CD8-positive, alpha-beta memory T cell (primary cell): Measurements from ENCODE around the gene CHRM4. TPM values are rescaled to one million over a fixed set of nuclear protein-coding genes. Genes with fewer than 3 reads are reported as not detected.

Source experiments
- CTCF ChIA-PET: fragments of 350-600 bp; sonication (Branson Sonifier 250); formaldehyde crosslinking; loops from one replicate; lab custom pipeline; 2021; ENCODE audit warnings: antibody characterized with exemption; lab: Charles Lee
- POLR2A ChIA-PET: fragments of 350-600 bp; sonication (Branson Sonifier 250); formaldehyde crosslinking; loops from one replicate; lab custom pipeline; 2021; ENCODE audit warnings: antibody characterized with exemption; lab: Charles Lee
- DNase-seq, 5 donors: peaks; one replicate each; pipeline versions ENCODE4 v3.0.0 to v3.0.0-alpha.2; 2020 to 2022; ENCODE audit warnings: mixed read lengths in 1 of 5
- H3K27ac ChIP-seq: one replicate; pipeline ENCODE4 v1.7.0; 2013; ENCODE audit warnings: low read depth, mild to moderate bottlenecking, low read length, moderate library complexity
- H3K27me3 ChIP-seq: 2 replicates; pipeline ENCODE4 v1.7.0; 2013; ENCODE audit warnings: low read length, mild to moderate bottlenecking; ENCODE audit not compliant: insufficient read depth, poor library complexity, severe bottlenecking
- H3K36me3 ChIP-seq: 2 replicates; pipeline ENCODE4 v1.7.0; 2013; ENCODE audit warnings: mild to moderate bottlenecking, low read length, moderate library complexity; ENCODE audit not compliant: insufficient read depth
- H3K4me1 ChIP-seq: 2 replicates; pipeline ENCODE4 v1.7.0; 2013; ENCODE audit warnings: mild to moderate bottlenecking, low read length, moderate library complexity; ENCODE audit not compliant: insufficient read depth
- H3K4me3 ChIP-seq: 2 replicates; pipeline ENCODE4 v1.7.0; 2013; ENCODE audit warnings: mild to moderate bottlenecking, low read length
- H3K9me3 ChIP-seq: 2 replicates; pipeline ENCODE4 v1.7.0; 2013; ENCODE audit warnings: mild to moderate bottlenecking, low read length
- H3K27ac Mint-ChIP-seq, 8 donors: one replicate each; pipeline ENCODE4 v1.8.0; 2020 to 2021; ENCODE audit warnings: mixed read lengths in 8 of 8, mild to moderate bottlenecking in 6 of 8, inconsistent platforms in 3 of 8, moderate library complexity in 3 of 8
- H3K27me3 Mint-ChIP-seq, 2 donors: one replicate each; pipeline ENCODE4 v1.8.0; 2020 to 2021; ENCODE audit warnings: mixed read lengths in 2 of 2, mild to moderate bottlenecking in 1 of 2, moderate library complexity in 1 of 2
- H3K36me3 Mint-ChIP-seq, 3 donors: one replicate each; pipeline ENCODE4 v1.8.0; 2020 to 2021; ENCODE audit warnings: mixed read lengths in 3 of 3, inconsistent platforms in 1 of 3, mild to moderate bottlenecking in 1 of 3
- H3K4me1 Mint-ChIP-seq, 3 donors: one replicate each; pipeline ENCODE4 v1.8.0; 2020 to 2021; ENCODE audit warnings: mixed read lengths in 3 of 3, inconsistent platforms in 1 of 3, mild to moderate bottlenecking in 1 of 3
- H3K4me3 Mint-ChIP-seq, 7 donors: one replicate each; pipeline ENCODE4 v1.8.0; 2020 to 2021; ENCODE audit warnings: mixed read lengths in 7 of 7, mild to moderate bottlenecking in 6 of 7, moderate library complexity in 4 of 7, inconsistent platforms in 2 of 7
- H3K9me3 Mint-ChIP-seq, 5 donors: one replicate each; pipeline ENCODE4 v1.8.0; 2020 to 2022; ENCODE audit warnings: mixed read lengths in 5 of 5, mild to moderate bottlenecking in 3 of 5, moderate library complexity in 2 of 5, inconsistent platforms in 1 of 5
- polyA plus RNA-seq: library from polyadenylated mRNA; unstranded; fragments of 300-500 nt; fragmentation: Illumina TruSeq; gene quantifications from one replicate; pipeline ENCODE4 v1.2.3, GENCODE V29; 2021
- total RNA-seq, 2 experiments: library from RNA; stranded (reverse); gene quantifications; one replicate each; pipeline ENCODE4 v1.2.3, GENCODE V29; 2021

The CHRM4 gene
- total and polyA plus RNA-seq, 3 experiments from 2014 or later: 0.63 TPM; not detected in 2

DNA sequence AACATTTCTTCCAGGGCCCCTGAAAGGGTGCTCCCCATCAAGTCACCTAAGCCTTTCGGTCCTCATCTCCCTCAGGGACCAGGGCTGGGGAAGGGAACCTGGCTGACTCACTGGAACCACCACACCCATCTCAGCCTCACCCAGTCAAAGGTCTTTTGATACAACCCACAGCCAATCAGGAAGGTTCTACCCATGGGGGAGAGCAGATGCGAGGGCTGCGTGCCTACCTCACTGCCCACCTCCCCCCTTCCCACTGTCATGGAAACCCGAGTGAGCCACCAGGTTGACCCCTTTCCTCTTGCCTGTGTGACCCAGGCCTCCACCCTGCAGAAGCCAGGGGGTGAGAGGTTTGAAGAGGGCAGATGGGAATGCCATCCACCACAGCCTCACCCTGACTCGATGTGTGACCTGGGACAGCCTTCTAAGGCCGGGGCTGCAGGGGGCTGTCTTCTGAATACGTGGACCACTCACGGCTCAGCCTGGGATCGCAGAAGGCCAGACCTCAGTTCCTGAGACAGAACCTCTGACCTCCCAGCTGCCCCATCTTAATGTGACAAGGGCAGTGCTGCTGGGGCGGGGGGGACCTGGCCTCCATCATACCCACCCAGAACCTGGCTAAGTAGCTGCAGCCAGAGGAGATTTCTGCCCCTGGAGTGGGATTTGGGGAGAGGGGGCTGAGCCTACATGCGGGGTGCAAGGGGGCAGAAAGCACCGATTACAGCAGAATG is 7.4 kb downstream of the CHRM4 start:
- Histone ChIP-seq H3K9me3 (no peaks in the 10 kb centered on the region), H3K27me3 (peaks cover 28% of the 10 kb centered on the region), H3K4me1 (peaks cover 12% of the 10 kb centered on the region), H3K36me3 (no peaks in the 10 kb centered on the region), H3K27ac (no peak overlapping the region), H3K4me3 (no peak overlapping the region)
- Mint-ChIP-seq H3K9me3 (peaks cover 0 to 3% (median 0%) of the 10 kb centered on the region in 5 donors), H3K27me3 (peaks cover 41 to 59% of the 10 kb centered on the region in 2 donors), H3K27ac (no peak overlapping the region), H3K4me1 (peaks cover 14 to 30% (median 17%) of the 10 kb centered on the region in 3 donors), H3K36me3 (peaks cover 0 to 6% (median 0%) of the 10 kb centered on the region in 3 donors), H3K4me3 (peak overlapping the region in 3 of 7 donors; percentile 34 to 38 (median 35))
- POLR2A ChIA-PET: no interaction called here
- DNase-seq: no peak
- CTCF ChIA-PET: interaction anchor here (1.5 kb wide), 1 partner anchor 8 kb away, joined by 6 read pairs; no protein-coding TSS in a partner anchor

DNA sequence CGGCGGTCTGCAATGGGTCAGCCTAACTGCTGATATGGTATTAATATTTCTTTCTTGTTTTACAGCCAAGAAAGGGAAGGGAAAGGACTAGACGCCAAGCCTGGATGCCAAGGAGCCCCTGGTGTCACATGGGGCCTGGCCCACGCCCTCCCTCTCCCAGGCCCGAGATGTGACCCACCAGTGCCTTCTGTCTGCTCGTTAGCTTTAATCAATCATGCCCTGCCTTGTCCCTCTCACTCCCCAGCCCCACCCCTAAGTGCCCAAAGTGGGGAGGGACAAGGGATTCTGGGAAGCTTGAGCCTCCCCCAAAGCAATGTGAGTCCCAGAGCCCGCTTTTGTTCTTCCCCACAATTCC is 8.2 kb downstream of the CHRM4 start:
- POLR2A ChIA-PET: no interaction called here
- peak overlapping the region in 4 of 7 donors; percentile 34 to 56 (median 45) for H3K4me3 Mint-ChIP-seq
- Histone ChIP-seq H3K27ac (no peak overlapping the region), H3K4me1 (peaks cover 12% of the 10 kb centered on the region), H3K4me3 (no peak overlapping the region), H3K9me3 (no peaks in the 10 kb centered on the region), H3K27me3 (peaks cover 21% of the 10 kb centered on the region), H3K36me3 (no peaks in the 10 kb centered on the region)
- CTCF ChIA-PET: interaction anchor here (1.5 kb wide), 1 partner anchor 9 kb away, joined by 6 read pairs; no protein-coding TSS in a partner anchor
- peaks cover 11 to 30% (median 14%) of the 10 kb centered on the region in 3 donors for H3K4me1 Mint-ChIP-seq
- H3K27me3 Mint-ChIP-seq: peaks cover 35 to 52% of the 10 kb centered on the region in 2 donors
- no peak for DNase-seq
- peaks cover 0 to 6% (median 2%) of the 10 kb centered on the region in 3 donors for H3K36me3 Mint-ChIP-seq
- no peak overlapping the region for H3K27ac Mint-ChIP-seq
- H3K9me3 Mint-ChIP-seq: peaks cover 0 to 3% (median 0%) of the 10 kb centered on the region in 5 donors

DNA sequence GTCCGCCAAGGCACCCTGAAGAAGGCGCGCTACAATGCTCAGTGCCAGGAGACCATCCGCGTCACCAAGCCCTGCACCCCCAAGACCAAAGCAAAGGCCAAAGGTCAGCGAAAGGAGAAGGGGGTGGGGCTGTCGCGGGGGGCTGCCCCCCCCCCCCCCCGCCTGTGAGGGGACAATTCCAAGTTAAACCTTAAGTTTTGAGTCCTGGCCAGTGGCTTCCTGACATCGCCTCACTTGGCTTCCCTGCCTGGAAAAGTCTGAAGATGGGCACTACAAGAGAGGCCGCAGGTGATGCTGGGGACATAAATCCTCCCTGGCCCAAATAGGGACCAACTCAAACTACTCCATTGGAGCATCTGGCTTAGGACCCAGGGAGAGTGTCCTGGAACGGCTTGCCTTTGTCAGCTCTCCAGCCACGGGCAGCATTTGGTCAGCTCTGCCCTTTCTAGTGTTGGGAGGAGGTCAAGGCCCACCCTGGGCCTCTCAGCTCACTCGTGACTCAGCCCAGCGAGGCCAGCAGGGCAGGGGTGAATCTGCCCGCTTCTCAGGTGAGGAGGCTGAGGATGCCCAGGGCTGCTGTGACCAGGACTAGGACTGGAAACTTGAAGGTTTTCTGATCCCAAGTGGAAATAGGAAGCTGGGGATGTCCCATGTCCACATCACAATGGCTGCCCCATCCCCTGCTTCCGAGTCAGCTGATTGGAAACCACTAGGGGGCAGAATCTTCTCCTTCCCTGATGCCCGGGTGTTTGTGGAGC is 8.8 kb downstream of the CHRM4 start:
- peaks cover 16% of the 10 kb centered on the region for H3K27me3 ChIP-seq
- peaks cover 5 to 24% (median 9%) of the 10 kb centered on the region in 3 donors for H3K4me1 Mint-ChIP-seq
- peak overlapping the region; percentile 28 for H3K4me3 ChIP-seq
- no peaks in the 10 kb centered on the region for H3K9me3 ChIP-seq
- ChIA-PET CTCF (interaction anchor here (1.5 kb wide), 1 partner anchor 10 kb away, joined by 6 read pairs; no protein-coding TSS in a partner anchor), POLR2A (interaction anchor here (0.5 kb wide), 1 partner anchor 23 kb away, joined by 4 read pairs; no protein-coding TSS in a partner anchor)
- no peak for DNase-seq
- peaks cover 30 to 46% of the 10 kb centered on the region in 2 donors for H3K27me3 Mint-ChIP-seq
- no peak overlapping the region for H3K27ac Mint-ChIP-seq
- peak overlapping the region in 3 of 7 donors; percentile 54 to 56 (median 55) for H3K4me3 Mint-ChIP-seq
- H3K36me3 Mint-ChIP-seq: peaks cover 0 to 8% (median 7%) of the 10 kb centered on the region in 3 donors
- H3K27ac ChIP-seq: no peak overlapping the region
- peaks cover 12% of the 10 kb centered on the region for H3K4me1 ChIP-seq
- H3K9me3 Mint-ChIP-seq: peaks cover 0 to 3% (median 0%) of the 10 kb centered on the region in 5 donors
- no peaks in the 10 kb centered on the region for H3K36me3 ChIP-seq

DNA sequence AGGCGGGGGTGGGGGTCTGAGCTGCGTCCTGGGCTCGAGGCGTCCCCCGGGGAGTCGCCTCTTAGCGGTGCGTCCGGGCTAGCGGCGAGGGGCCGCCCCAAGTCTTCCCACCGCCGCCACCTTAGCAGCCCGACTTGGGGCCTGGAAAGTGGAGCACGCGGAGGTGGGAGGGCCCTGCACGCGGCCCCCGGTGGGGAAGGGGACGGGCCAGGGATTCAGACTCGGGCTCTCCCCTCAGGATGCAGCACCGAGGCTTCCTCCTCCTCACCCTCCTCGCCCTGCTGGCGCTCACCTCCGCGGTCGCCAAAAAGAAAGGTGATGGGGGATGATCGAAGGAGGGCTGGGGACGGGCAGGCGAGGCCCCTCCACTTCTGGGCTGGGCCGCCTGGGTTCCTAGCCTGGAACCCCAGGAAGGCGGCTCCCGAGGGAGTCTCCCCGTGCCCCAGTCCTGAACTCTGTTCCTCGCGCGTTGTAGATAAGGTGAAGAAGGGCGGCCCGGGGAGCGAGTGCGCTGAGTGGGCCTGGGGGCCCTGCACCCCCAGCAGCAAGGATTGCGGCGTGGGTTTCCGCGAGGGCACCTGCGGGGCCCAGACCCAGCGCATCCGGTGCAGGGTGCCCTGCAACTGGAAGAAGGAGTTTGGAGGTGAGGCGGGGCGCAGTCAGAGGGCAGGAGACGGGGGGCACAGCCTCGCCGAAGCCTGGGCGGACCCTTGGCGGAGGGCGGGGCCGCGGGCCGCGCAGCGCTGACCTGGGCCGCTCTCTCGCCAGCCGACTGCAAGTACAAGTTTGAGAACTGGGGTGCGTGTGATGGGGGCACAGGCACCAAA is 9.5 kb downstream of the CHRM4 start:
- Mint-ChIP-seq H3K4me1 (peaks cover 5 to 24% (median 6%) of the 10 kb centered on the region in 3 donors), H3K36me3 (peaks cover 0 to 16% (median 11%) of the 10 kb centered on the region in 3 donors), H3K4me3 (peak overlapping the region; percentile 54 to 79 (median 69)), H3K27me3 (peaks cover 26 to 40% of the 10 kb centered on the region in 2 donors), H3K9me3 (peaks cover 0 to 3% (median 0%) of the 10 kb centered on the region in 5 donors), H3K27ac (no peak overlapping the region)
- H3K27me3 ChIP-seq: peaks cover 16% of the 10 kb centered on the region
- no peaks in the 10 kb centered on the region for H3K9me3 ChIP-seq
- ChIA-PET POLR2A (interaction anchor here (0.5 kb wide), 1 partner anchor 22 kb away, joined by 4 read pairs; no protein-coding TSS in a partner anchor), CTCF (no interaction called here)
- peaks cover 12% of the 10 kb centered on the region for H3K4me1 ChIP-seq
- H3K36me3 ChIP-seq: no peaks in the 10 kb centered on the region
- DNase-seq: no peak
- H3K4me3 ChIP-seq: peak overlapping the region; percentile 28
- H3K27ac ChIP-seq: no peak overlapping the region

DNA sequence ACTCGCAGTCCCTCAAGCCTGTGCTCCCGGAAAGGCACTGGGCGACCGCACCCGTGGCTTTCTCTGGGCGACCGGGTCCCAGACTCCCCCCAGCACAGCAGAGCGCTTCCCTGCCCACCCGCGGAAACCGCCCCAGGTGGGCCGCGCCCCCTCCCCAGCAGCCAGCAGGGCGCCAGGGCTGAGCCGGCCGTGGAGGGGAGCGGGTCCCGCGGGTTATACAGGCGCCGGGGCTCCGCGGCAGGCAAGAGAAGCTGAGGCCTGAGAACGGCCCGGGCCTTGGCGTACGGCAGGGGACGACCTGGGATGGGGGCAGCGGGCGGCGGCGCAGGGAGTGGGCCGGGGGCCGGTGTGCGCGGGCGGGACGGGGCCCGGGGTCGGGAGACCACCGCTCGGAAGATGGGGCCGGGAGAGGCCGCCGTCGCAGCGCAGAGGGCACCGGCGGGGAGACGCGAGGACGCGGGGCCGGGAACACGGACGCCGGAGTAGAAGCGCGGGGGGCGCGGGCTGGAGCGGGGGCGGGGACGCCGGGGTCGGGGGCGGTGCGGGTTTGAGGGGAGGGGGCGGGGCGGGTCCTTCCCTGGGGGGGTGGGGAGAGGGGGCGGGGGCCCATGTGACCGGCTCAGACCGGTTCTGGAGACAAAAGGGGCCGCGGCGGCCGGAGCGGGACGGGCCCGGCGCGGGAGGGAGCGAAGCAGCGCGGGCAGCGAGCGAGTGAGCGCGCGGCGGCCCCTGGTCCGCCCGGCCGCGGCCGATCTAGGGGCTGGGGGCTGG is 10.3 kb downstream of the CHRM4 start, which contains the start of gene MDK:
TSS of gene MDK (plus strand) at position 622 of the 771 bp plus-strand sequence. CDS start 389 bp downstream, outside the sequence.
- Histone ChIP-seq H3K4me1 (peaks cover 12% of the 10 kb centered on the region), H3K36me3 (peaks cover 4% of the 10 kb centered on the region), H3K27me3 (peaks cover 16% of the 10 kb centered on the region), H3K27ac (peak within 1 kb of the TSS; percentile 43), H3K9me3 (no peaks in the 10 kb centered on the region), H3K4me3 (peak within 1 kb of the TSS; percentile 59)
- Mint-ChIP-seq H3K9me3 (peaks cover 0 to 3% (median 0%) of the 10 kb centered on the region in 5 donors), H3K36me3 (peaks cover 0 to 24% (median 5%) of the 10 kb centered on the region in 3 donors), H3K4me3 (peak within 1 kb of the TSS; percentile 61 to 90 (median 75)), H3K27me3 (peaks cover 20 to 32% of the 10 kb centered on the region in 2 donors), H3K27ac (peak within 1 kb of the TSS in 2 of 8 donors; percentile 9 to 26), H3K4me1 (peaks cover 5 to 24% (median 6%) of the 10 kb centered on the region in 3 donors)
- no peak for DNase-seq
- POLR2A ChIA-PET: interaction anchor here (1.3 kb wide), 1 partner anchor 31 kb away, joined by 5 read pairs; no protein-coding TSS in a partner anchor
- CTCF ChIA-PET: interaction anchor here (1.3 to 1.7 kb wide), 2 partner anchors 8 to 28 kb away, joined by 4 to 6 read pairs; no protein-coding TSS in a partner anchor

DNA sequence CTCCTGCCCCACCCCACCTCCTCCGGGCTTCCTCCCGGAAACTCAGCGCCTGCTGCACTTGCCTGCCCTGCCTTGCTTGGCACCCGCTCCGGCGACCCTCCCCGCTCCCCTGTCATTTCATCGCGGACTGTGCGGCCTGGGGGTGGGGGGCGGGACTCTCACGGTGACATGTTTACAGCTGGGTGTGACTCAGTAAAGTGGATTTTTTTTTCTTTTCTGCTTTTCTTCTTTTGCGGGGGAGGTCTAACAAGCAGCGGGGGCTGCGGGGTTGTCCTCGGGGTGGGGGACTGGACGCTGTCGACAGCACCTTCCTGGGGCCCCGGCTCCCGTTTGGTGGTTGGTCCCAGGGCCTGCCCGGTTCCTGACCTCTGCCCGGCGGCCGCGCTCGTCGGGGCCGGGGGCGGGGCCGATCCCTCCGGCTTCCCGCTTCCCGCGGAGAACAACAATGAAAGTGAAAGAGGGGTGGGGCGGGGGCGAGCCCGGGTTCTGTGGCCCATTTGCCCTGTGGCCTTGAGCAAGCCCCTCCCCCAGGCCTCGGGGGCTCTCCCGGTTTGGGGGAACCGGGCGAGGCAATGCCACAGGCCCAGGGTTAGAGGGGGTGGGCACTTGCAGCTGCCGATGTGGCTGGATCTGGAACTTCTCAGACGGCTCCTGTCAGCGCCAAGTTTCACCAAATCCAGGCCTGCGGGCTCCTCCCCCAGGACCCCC is 11.1 kb downstream of the CHRM4 start:
- H3K27ac Mint-ChIP-seq: peak overlapping the region in 7 of 8 donors; percentile 9 to 75 (median 49)
- no peaks in the 10 kb centered on the region for H3K9me3 ChIP-seq
- peak; percentile 24 to 74 (median 46) for DNase-seq
- H3K36me3 Mint-ChIP-seq: peaks cover 0 to 30% (median 5%) of the 10 kb centered on the region in 3 donors
- H3K4me1 Mint-ChIP-seq: peaks cover 5 to 24% (median 6%) of the 10 kb centered on the region in 3 donors
- POLR2A ChIA-PET: interaction anchor here (1.0 to 1.3 kb wide), 3 partner anchors 23 to 31 kb away, joined by 3 to 5 read pairs (median 5); no protein-coding TSS in a partner anchor
- H3K36me3 ChIP-seq: peaks cover 9% of the 10 kb centered on the region
- CTCF ChIA-PET: interaction anchor here (1.3 to 1.7 kb wide), 2 partner anchors 9 to 28 kb away, joined by 4 to 6 read pairs; no protein-coding TSS in a partner anchor
- H3K27me3 Mint-ChIP-seq: peaks cover 18 to 25% of the 10 kb centered on the region in 2 donors
- peak overlapping the region; percentile 43 for H3K27ac ChIP-seq
- peak overlapping the region; percentile 61 to 90 (median 75) for H3K4me3 Mint-ChIP-seq
- peaks cover 16% of the 10 kb centered on the region for H3K27me3 ChIP-seq
- peak overlapping the region; percentile 59 for H3K4me3 ChIP-seq
- no peaks in the 10 kb centered on the region for H3K9me3 Mint-ChIP-seq
- peaks cover 12% of the 10 kb centered on the region for H3K4me1 ChIP-seq
